HepG2 (cell line): ENCODE results near the gene MS4A13.

ENCODE experiments used
- CC2D1A ChIP-seq: sonication (generic); formaldehyde crosslinking; IDR thresholded peaks from 2 replicates; pipeline ENCODE4 v1.8.1; 2023; ENCODE audit warnings: mild to moderate bottlenecking, missing genetic modification reagents
- EZH2 ChIP-seq: conservative IDR thresholded peaks from 2 replicates; pipeline ENCODE4 v1.6.1; 2012; ENCODE audit warnings: mild to moderate bottlenecking, low read depth, low read length, moderate library complexity
- FOSL1 ChIP-seq: sonication (generic); formaldehyde crosslinking; IDR thresholded peaks from 2 replicates; pipeline ENCODE4 v1.9.0; 2021; ENCODE audit warnings: missing genetic modification reagents, borderline replicate concordance
- HMG20A ChIP-seq: IDR thresholded peaks from 2 replicates; pipeline ENCODE4 v1.6.1; 2016; ENCODE audit warnings: borderline replicate concordance
- NR2C2 ChIP-seq: sonication (generic); formaldehyde crosslinking; IDR thresholded peaks from 2 replicates; pipeline ENCODE4 v1.4.0; 2020; ENCODE audit warnings: missing genetic modification reagents, mild to moderate bottlenecking, moderate library complexity, borderline replicate concordance
- POLR2A ChIP-seq, 2 experiments: IDR thresholded peaks; 2 replicates each; pipeline ENCODE4 v1.6.1; 2011; ENCODE audit warnings: low read depth in 2 of 2, low read length in 2 of 2, mild to moderate bottlenecking in 1 of 2, moderate library complexity in 1 of 2; ENCODE audit not compliant: insufficient read depth in 1 of 2
- RFX5 ChIP-seq: IDR thresholded peaks from 2 replicates; pipeline ENCODE4 v1.6.1; 2011; ENCODE audit warnings: low read depth, low read length, improper control_type of control experiment
- SRF ChIP-seq: IDR thresholded peaks from 2 replicates; pipeline ENCODE4 v1.6.1; 2011; ENCODE audit warnings: mild to moderate bottlenecking, low read depth, low read length, moderate library complexity
- TF ChIP-seq, protein P1 (sequence below): sonication (generic); formaldehyde crosslinking; IDR thresholded peaks from 2 replicates; pipeline ENCODE4 v1.5.0; 2020; ENCODE audit warnings: mild to moderate bottlenecking, missing genetic modification reagents, moderate library complexity
- TF ChIP-seq, protein P2 (sequence below): sonication (generic); formaldehyde crosslinking; IDR thresholded peaks from 2 replicates; pipeline ENCODE4 v1.4.0; 2020; ENCODE audit warnings: missing genetic modification reagents, borderline replicate concordance
- TF ChIP-seq, protein P3 (sequence below), 2 experiments: sonication (generic) in 1 of 2; formaldehyde crosslinking in 1 of 2; IDR thresholded peaks; 2 replicates each; pipeline versions ENCODE4 v1.5.1 to v1.6.1; 2011 to 2020; ENCODE audit warnings: borderline replicate concordance in 1 of 2, low read depth in 1 of 2, low read length in 1 of 2, mild to moderate bottlenecking in 1 of 2, missing genetic modification reagents in 1 of 2, moderate library complexity in 1 of 2
- TF ChIP-seq, protein P4 (sequence below): sonication (generic); formaldehyde crosslinking; conservative IDR thresholded peaks from 2 replicates; pipeline ENCODE4 v1.8.0; 2022; ENCODE audit warnings: mild to moderate bottlenecking, moderate library complexity, missing genetic modification reagents
- TF ChIP-seq, protein P5 (sequence below): sonication (generic); formaldehyde crosslinking; IDR thresholded peaks from 2 replicates; pipeline ENCODE4 v1.5.1; 2020; ENCODE audit warnings: mild to moderate bottlenecking, missing genetic modification reagents

DNA sequence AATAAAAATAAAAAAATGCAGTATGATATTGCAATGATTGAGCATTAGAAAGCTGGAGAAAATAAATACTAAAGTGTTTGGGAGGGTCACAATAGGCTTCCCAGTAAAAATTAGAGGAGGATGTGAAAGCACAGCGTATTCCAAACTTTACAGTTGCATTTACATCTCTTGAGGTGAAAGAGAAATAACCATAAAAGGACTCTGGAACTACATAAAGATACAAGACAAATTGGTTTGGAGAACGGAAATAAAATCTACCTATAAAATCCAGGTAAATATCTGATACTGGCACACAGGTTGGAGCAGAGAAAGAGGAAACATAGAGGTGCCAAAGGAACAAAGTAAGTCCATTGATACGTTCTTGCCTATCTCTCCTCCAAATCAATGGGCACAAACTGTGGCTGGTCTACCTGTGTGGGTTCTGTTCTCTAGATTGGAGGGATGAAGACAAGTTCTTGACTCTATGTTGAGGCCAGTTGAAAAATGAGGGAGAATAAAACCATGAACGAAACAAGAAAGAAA, 22.6 kb upstream of the MS4A13 start, which contains the start of gene MS4A12:
- TF ChIP-seq, protein P1, sequence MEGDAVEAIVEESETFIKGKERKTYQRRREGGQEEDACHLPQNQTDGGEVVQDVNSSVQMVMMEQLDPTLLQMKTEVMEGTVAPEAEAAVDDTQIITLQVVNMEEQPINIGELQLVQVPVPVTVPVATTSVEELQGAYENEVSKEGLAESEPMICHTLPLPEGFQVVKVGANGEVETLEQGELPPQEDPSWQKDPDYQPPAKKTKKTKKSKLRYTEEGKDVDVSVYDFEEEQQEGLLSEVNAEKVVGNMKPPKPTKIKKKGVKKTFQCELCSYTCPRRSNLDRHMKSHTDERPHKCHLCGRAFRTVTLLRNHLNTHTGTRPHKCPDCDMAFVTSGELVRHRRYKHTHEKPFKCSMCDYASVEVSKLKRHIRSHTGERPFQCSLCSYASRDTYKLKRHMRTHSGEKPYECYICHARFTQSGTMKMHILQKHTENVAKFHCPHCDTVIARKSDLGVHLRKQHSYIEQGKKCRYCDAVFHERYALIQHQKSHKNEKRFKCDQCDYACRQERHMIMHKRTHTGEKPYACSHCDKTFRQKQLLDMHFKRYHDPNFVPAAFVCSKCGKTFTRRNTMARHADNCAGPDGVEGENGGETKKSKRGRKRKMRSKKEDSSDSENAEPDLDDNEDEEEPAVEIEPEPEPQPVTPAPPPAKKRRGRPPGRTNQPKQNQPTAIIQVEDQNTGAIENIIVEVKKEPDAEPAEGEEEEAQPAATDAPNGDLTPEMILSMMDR (CRISPR knock-in tag) = no peak
- TF ChIP-seq EZH2 (no peak), CC2D1A (CRISPR knock-in tag) (no peak), NR2C2 (CRISPR knock-in tag) (no peak), POLR2A (IDR thresholded peaks at IDR 0.05; ENCODE audit: insufficient read depth in 1 of 2, low read depth in 2 of 2, low read length in 2 of 2) (no peak), FOSL1 (CRISPR knock-in tag) (no peak), SRF (no peak), HMG20A (no peak), RFX5 (no peak)
- TF ChIP-seq, protein P2, sequence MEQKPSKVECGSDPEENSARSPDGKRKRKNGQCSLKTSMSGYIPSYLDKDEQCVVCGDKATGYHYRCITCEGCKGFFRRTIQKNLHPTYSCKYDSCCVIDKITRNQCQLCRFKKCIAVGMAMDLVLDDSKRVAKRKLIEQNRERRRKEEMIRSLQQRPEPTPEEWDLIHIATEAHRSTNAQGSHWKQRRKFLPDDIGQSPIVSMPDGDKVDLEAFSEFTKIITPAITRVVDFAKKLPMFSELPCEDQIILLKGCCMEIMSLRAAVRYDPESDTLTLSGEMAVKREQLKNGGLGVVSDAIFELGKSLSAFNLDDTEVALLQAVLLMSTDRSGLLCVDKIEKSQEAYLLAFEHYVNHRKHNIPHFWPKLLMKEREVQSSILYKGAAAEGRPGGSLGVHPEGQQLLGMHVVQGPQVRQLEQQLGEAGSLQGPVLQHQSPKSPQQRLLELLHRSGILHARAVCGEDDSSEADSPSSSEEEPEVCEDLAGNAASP (CRISPR knock-in tag) = no peak
- TF ChIP-seq, protein P3, sequence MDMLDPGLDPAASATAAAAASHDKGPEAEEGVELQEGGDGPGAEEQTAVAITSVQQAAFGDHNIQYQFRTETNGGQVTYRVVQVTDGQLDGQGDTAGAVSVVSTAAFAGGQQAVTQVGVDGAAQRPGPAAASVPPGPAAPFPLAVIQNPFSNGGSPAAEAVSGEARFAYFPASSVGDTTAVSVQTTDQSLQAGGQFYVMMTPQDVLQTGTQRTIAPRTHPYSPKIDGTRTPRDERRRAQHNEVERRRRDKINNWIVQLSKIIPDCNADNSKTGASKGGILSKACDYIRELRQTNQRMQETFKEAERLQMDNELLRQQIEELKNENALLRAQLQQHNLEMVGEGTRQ (IDR thresholded peaks at IDR 0.05; ENCODE audit: low read depth, low read length) = no peak
- TF ChIP-seq, protein P3 (CRISPR knock-in tag; IDR thresholded peaks at IDR 0.05; ENCODE audit: borderline replicate concordance) = no peak
- TF ChIP-seq, protein P4, sequence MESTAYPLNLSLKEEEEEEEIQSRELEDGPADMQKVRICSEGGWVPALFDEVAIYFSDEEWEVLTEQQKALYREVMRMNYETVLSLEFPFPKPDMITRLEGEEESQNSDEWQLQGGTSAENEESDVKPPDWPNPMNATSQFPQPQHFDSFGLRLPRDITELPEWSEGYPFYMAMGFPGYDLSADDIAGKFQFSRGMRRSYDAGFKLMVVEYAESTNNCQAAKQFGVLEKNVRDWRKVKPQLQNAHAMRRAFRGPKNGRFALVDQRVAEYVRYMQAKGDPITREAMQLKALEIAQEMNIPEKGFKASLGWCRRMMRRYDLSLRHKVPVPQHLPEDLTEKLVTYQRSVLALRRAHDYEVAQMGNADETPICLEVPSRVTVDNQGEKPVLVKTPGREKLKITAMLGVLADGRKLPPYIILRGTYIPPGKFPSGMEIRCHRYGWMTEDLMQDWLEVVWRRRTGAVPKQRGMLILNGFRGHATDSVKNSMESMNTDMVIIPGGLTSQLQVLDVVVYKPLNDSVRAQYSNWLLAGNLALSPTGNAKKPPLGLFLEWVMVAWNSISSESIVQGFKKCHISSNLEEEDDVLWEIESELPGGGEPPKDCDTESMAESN (CRISPR knock-in tag) = no peak
- TF ChIP-seq, protein P5, sequence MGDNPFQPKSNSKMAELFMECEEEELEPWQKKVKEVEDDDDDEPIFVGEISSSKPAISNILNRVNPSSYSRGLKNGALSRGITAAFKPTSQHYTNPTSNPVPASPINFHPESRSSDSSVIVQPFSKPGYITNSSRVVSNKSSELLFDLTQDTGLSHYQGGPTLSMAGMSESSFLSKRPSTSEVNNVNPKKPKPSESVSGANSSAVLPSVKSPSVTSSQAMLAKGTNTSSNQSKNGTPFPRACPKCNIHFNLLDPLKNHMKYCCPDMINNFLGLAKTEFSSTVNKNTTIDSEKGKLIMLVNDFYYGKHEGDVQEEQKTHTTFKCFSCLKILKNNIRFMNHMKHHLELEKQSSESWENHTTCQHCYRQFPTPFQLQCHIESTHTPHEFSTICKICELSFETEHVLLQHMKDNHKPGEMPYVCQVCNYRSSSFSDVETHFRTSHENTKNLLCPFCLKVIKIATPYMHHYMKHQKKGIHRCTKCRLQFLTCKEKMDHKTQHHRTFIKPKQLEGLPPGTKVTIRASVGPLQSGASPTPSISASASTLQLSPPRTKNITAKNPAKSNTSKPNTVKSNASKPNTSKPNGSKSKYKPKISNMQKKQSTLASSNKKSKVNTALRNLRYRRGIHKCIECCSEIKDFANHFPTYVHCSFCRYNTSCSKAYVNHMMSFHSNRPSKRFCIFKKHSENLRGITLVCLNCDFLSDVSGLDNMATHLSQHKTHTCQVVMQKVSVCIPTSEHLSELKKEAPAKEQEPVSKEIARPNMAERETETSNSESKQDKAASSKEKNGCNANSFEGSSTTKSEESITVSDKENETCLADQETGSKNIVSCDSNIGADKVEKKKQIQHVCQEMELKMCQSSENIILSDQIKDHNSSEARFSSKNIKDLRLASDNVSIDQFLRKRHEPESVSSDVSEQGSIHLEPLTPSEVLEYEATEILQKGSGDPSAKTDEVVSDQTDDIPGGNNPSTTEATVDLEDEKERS (CRISPR knock-in tag) = no peak
